HG03045 (cell line): Measurements from ENCODE around the gene CEP112.
A peak's percentile ranks its signal among the peaks of the same experiment; 100 is the strongest.

ENCODE experiments used
- ATAC-seq: cut with Tn5 transposase; IDR thresholded peaks from one replicate; pipeline ENCODE4 v1.9.1; 2021; ENCODE audit warnings: mild to moderate bottlenecking, moderate library complexity; ENCODE audit not compliant: unreplicated experiment

CEP112 gene

GRCh38 chr17:65666876-65667321 is 525.0 kb downstream of the CEP112 start:
- no peak for ATAC-seq

GRCh38 chr17:65665966-65666365 is 526.0 kb downstream of the CEP112 start:
- no peak for ATAC-seq

DNA sequence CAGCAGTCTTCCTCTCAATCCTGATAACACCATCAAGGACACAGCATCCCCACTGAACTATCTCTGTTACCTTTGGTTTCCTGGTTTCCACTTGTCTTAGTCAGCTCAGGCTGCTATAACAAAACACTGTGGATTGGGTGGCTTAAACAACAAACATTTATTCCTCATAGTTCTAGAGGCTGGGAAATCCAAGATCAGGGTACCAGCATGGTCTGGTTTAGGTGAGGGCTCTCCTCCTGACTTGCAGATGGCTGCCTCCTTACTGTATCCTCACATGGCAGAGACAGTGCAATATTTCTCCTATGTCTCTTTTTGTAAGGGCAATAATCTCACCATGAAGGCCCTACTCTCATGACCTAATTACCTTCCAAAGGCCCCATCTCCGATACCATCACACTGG is 527.2 kb downstream of the CEP112 start:
- no peak for ATAC-seq

GRCh38 chr17:65664266-65664665 is 527.7 kb downstream of the CEP112 start:
- ATAC-seq = no peak

DNA sequence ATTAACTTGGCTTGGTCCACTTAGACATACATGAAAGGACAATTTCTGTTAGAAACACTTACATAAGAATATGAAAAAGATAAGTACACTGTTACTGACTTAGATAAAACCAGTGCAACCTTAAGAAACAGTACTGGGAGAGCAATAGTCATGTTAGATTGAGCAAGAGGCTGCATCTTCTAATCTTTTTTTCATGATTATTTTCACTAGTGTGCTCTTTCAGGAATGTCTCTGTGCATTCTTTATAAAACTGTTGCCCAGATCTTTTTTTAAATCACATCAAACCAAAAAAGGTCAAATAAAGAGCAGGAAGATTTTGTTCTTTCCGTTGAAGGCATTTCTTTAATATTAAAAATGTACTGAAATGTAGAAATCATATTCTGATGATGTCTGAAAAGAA is 529.7 kb downstream of the CEP112 start:
- ATAC-seq = no peak

DNA sequence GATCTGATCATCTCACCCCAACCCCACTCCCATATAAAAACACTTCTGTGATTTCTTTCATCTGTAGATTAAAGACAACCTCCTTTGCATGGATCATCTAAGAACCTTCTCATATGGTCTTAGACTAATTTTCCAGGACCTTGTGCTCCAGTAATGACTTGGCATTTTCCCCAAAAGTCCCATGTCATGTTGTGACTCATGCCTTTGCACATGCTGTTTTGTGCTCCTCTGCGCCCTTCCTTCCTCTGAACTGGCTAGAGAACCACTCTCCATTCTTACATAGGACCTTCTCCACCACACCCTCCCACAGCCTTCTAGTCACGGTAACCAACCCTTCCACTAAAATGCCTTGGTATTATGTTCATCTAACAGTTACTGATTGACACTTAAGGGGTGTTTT is 531.0 kb downstream of the CEP112 start:
- ATAC-seq = no peak

DNA sequence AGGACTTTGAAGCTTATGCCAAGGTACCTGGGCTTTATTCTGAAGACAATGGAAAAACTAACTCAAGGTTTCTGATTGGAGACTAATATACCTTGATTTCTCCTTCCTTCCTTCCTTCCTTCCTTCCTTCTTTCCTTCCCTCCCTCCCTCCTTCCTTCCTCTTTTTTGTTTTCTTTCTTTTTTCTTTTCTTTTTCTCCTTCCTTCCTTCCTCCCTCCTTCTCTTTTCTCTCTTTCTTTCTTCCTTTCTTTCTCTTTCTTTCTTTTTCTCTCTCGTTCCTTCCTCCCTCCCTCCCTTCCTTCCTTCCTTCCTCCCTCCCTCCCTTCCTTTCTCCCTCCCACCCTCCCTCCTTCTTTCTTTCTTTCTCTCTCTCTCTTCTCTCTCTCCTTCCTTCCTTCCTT is 531.9 kb downstream of the CEP112 start:
- no peak for ATAC-seq

- ATAC-seq = no peak
Observed at GRCh38 chr17:65659512-65659911, 532.4 kb downstream of the CEP112 start.

- ATAC-seq = no peak
Observed at GRCh38 chr17:65657251-65657828, 534.6 kb downstream of the CEP112 start.

DNA sequence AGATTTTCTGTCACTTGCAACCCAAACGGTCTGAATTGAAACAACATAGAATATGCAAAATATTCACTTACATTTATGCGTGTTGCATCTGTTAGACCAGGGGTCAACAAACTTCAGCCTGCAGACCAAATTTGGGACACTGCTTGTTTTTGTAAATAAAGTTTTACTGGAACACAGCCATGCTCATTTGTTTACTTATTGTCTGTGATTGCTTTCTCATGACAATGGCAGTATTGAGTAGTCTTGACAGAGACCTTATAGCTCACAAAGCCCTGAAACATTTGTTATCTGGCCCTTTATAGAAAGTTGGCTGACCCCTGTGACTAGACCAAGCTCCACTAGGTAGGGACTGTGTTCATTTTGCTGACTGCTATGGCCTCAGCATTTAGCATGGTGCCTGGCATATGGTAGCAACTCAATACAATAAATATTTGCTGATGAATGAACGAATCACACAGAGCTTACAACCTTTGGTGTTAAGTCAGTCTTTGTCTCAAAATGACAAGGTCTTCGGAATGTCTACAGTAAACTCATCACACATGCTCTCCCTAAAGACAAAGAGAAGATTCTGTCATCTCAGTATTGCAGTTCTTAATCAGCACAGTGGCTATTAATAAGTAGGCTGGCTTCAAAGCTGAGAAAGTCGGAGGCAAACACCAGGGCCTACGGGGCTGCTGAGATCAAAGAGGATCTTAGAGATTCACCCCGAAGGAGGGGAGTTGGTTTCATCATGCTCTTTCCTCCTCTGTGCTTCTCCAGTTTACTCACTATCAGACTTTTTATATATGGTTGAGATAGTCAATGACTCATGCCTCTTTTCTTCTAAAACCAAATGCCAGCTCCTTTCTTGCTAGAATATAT is 535.3 kb downstream of the CEP112 start:
- ATAC-seq = peak; percentile 83

- ATAC-seq = no peak
Observed at GRCh38 chr17:65655706-65656105, 536.2 kb downstream of the CEP112 start.

DNA sequence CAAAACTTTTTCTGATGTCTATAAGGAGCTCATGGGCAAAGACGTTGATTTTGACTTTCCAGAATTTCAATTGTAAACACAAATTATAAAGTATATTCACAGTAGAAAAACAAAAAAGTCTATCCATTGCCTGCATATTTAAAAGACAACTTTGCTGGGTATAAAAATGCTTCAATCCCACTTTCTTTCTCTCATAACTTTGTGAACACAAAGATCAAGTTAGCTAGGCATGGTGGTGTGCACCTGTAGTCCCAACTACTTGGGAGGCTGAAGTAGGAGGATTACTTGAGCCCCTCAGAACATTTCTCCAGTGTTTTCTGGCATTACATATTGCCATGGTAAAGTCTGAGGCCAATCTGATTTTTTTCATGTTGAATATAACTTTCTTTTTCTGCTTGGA is 547.4 kb downstream of the CEP112 start:
- no peak for ATAC-seq

DNA sequence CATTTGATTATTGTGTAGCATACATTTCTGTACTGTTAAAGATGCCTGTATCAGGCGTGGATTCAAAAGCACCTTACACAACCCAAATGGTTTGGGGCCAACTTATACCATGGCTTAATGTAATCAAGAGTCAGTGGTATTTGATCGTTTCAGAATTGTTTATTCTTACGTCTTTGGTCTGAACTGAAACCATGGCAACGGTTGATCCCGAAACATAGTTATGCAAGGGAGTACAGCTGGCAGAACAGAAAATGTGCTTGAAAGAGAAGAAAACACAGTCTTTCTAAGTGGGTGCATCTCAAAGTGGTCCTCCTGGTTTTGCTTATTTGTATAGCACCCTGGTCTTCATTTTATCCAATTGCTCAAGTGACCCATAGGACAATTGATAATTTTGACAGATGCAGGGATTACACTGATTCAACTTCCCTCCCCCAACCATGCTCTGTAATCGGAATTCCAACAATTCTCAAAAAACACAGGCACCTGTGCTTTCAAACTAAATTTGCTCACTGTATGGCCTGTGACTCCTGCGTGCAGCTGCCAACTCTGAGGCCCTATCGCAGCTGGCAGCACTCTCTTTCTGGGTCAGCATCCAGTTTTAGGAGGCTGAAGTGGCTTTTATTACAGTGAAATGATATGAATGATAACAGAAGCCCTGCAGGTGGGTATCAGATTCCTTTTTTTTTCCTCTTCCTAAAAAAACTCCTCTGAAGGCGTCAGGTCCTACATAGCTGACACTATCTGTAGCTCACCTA is 553.5 kb downstream of the CEP112 start:
- no peak for ATAC-seq

DNA sequence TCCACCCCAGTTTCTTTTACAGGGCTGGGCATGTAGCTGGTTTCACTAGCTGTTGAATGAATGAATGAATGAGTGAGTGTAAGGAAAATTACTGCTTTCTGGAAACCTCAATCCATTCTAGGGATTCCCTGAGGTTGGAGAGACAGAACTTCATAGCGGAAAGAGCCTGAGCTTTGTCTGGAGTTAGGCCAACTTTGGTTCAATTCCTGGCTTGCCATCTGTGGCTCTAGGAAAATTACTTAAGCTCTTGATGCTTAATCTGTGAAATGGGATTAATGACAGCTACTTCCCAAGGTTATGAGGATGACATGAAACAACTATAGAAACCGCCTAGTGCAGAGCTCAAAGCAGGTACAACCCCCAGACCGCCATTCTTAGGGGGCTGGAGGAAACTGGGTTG is 554.1 kb downstream of the CEP112 start:
- no peak for ATAC-seq

DNA sequence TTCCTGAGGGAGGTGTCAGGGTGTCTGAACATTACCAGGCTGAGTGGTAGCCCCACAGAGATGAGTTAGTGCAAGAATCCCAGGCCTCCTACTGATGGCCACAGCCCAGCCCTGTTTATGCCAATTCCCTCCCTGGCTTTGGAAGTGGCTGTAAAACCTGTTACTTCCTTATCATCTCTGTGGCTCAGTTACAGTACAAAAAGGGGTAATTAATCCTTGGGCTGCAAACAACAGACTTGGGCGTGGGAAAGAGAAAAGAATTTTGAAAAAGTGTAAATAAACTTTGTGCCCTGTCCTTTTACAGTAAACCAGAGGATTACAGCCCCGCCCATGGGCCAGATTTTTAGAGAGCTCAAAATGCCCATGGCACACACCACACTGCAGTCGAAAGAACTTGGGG is 557.4 kb downstream of the CEP112 start:
- no peak for ATAC-seq

DNA sequence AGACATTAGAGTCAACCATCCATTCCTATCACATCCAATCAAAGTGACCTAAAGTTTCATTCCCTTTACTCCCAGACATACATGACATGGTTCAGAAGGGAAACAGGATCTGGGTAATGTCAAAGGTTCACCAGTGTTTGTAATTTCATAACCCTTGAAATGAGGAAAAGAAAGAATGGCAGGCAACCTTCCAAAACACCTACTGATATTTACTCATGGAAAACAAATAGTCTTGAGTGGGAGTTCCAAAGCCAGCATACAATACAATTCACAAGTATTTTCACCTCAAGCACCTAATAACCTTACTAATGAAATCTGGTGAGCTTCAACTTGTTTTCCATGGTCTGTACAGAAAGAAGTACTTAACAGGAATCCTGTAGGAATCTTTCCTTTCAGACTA is 557.9 kb downstream of the CEP112 start:
- ATAC-seq = no peak

GRCh38 chr17:65633146-65633881 is 558.6 kb downstream of the CEP112 start:
- no peak for ATAC-seq

GRCh38 chr17:65630502-65630901 is 561.4 kb downstream of the CEP112 start:
- ATAC-seq = no peak

DNA sequence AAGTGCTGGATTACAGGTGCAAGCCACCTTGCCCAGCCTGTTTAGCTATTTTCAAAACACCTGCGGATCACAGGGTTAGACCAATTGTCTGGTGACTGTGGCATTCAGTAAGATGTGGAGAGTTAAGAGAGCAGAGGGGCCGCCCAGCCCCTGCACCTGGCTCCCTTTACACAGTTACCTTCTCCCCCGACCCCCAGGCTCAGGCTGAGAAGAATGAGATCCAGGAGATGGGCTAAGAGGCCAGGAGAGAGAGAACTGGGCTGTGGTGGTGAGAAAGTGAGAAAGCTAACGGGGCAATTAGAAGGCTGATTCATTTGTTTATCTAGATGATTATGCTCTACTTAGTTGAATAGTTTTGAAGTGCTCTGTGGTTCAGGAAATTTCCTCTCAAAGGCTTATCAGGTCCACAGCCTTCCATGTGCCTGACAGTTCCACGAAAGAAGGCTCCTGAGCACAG is 562.7 kb downstream of the CEP112 start:
- no peak for ATAC-seq

GRCh38 chr17:65628644-65629036 is 563.3 kb downstream of the CEP112 start:
- no peak for ATAC-seq
